Lung (tissue), 12 donors: Measurements from ENCODE around the gene LY6G5B. TPM values are rescaled to one million over a fixed set of nuclear protein-coding genes. Genes with fewer than 3 reads are reported as not detected.

Source experiments
- ATAC-seq: fragments of 200-7000 bp; cut with Tn5 transposase; one replicate; pipeline ENCODE4 v1.9.1; 2020; ENCODE audit warnings: moderate number of reproducible peaks; ENCODE audit not compliant: insufficient read depth, low FRiP score
- DNase-seq, 3 donors: peaks; one replicate each; pipeline ENCODE4 v3.0.0-alpha.2; 2013 to 2017
- H3K27ac ChIP-seq, 2 donors: one replicate each; pipeline ENCODE4 v1.5.1; 2013; ENCODE audit warnings: mild to moderate bottlenecking in 2 of 2, moderate library complexity in 2 of 2, control low read depth in 1 of 2, inconsistent platforms in 1 of 2, low read depth in 1 of 2, low read length in 1 of 2
- H3K27me3 ChIP-seq, 3 donors: one replicate each; pipeline ENCODE4 v1.5.1; 2013; ENCODE audit warnings: low read length in 2 of 3; ENCODE audit not compliant: control insufficient read depth in 3 of 3, insufficient read depth in 3 of 3
- H3K36me3 ChIP-seq, 4 donors: one replicate each; pipeline ENCODE4 v1.5.1; 2013; ENCODE audit warnings: low read length in 4 of 4, mild to moderate bottlenecking in 1 of 4, moderate library complexity in 1 of 4; ENCODE audit not compliant: control insufficient read depth in 4 of 4, insufficient read depth in 4 of 4
- H3K4me1 ChIP-seq, 5 donors: one replicate each; pipeline ENCODE4 v1.5.1; 2013; ENCODE audit warnings: low read length in 5 of 5, mild to moderate bottlenecking in 2 of 5, moderate library complexity in 1 of 5; ENCODE audit not compliant: control insufficient read depth in 5 of 5, insufficient read depth in 5 of 5
- H3K4me3 ChIP-seq: one replicate; pipeline ENCODE4 v1.5.1; 2013; ENCODE audit warnings: mild to moderate bottlenecking, control low read depth, moderate library complexity
- H3K9ac ChIP-seq, 2 donors: one replicate each; pipeline ENCODE4 v1.5.1; 2013; ENCODE audit warnings: low read length in 2 of 2, control low read depth in 1 of 2; ENCODE audit not compliant: insufficient read depth in 1 of 2
- H3K9me3 ChIP-seq, 4 donors: one replicate each; pipeline ENCODE4 v1.5.1; 2013; ENCODE audit warnings: low read length in 3 of 4, mild to moderate bottlenecking in 1 of 4, moderate library complexity in 1 of 4; ENCODE audit not compliant: control insufficient read depth in 4 of 4, insufficient read depth in 3 of 4
- WGBS, 2 donors: extraction: QIAGEN DNeasy Blood & Tissue Kit; methylation state at CpG; one replicate each; pipeline ENCODE4 v1.1.7; 2013; 5-methylcytosine and 5-hydroxymethylcytosine counted together
- polyA plus RNA-seq, 2 donors: library from polyadenylated mRNA; stranded (reverse); fragments of 200-250 nt; gene quantifications; one replicate each; pipeline ENCODE4 v1.2.1, GENCODE V29; 2013
- total RNA-seq, 2 donors: library from RNA; depleted of rRNA in 1 of 2; stranded (reverse); fragments of >200 nt in 1 of 2; gene quantifications; one replicate each; pipeline ENCODE4 v1.2.1, GENCODE V29; 2014 to 2021
- TF ChIP-seq, protein P1 (sequence below): IDR thresholded peaks from 2 replicates; pipeline ENCODE4 v1.5.1; 2012; ENCODE audit warnings: mild to moderate bottlenecking; ENCODE audit errors: control extremely low read depth, extremely low read depth
- donor health status: control.
- donor health status: control.
- donor health status: Bipolar disorder and iron deficiency.
- donor health status: healthy.
- donor health status: DM: yes; HTN: yes; CAD: no.

The LY6G5B gene
- total and polyA plus RNA-seq, 4 donors, result 5.7 to 13.7 (median 8.2) TPM

- Histone ChIP-seq H3K4me3 (peak within 1 kb of the TSS; percentile 26), H3K36me3 (no peaks in the 10 kb centered on the region), H3K9me3 (no peaks in the 10 kb centered on the region), H3K9ac (peak within 1 kb of the TSS; percentile 51 to 71), H3K27me3 (no peaks in the 10 kb centered on the region), H3K27ac (peak within 1 kb of the TSS in 1 of 2 donors; percentile 86), H3K4me1 (peaks cover 0 to 23% (median 4%) of the 10 kb centered on the region in 5 donors)
- TF ChIP-seq, protein P1, sequence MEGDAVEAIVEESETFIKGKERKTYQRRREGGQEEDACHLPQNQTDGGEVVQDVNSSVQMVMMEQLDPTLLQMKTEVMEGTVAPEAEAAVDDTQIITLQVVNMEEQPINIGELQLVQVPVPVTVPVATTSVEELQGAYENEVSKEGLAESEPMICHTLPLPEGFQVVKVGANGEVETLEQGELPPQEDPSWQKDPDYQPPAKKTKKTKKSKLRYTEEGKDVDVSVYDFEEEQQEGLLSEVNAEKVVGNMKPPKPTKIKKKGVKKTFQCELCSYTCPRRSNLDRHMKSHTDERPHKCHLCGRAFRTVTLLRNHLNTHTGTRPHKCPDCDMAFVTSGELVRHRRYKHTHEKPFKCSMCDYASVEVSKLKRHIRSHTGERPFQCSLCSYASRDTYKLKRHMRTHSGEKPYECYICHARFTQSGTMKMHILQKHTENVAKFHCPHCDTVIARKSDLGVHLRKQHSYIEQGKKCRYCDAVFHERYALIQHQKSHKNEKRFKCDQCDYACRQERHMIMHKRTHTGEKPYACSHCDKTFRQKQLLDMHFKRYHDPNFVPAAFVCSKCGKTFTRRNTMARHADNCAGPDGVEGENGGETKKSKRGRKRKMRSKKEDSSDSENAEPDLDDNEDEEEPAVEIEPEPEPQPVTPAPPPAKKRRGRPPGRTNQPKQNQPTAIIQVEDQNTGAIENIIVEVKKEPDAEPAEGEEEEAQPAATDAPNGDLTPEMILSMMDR, result peak; percentile 87
- ATAC-seq (peak; percentile 90), DNase-seq (peak; percentile 92 to 95 (median 93))
- 11 to 15% methylated on average over 17 of the region's 17 CpGs for WGBS, 2 donors
Observed at GRCh38 chr6:31680226-31681134, 10.7 kb downstream of the LY6G5B start, which contains the start of gene LY6G5C. TSS of gene LY6G5C (minus strand) at chr6:31681067. CDS start at chr6:31680373, 694 bp downstream.

- ATAC-seq, result peak; percentile 38
- Histone ChIP-seq H3K9ac (peak overlapping the region in 1 of 2 donors; percentile 71), H3K4me1 (peaks cover 0 to 23% (median 4%) of the 10 kb centered on the region in 5 donors), H3K27ac (peak overlapping the region in 1 of 2 donors; percentile 86), H3K27me3 (no peaks in the 10 kb centered on the region), H3K9me3 (no peaks in the 10 kb centered on the region), H3K36me3 (peaks cover 0 to under 1% (median under 1%) of the 10 kb centered on the region in 4 donors), H3K4me3 (peak overlapping the region; percentile 26)
- TF ChIP-seq, protein P1, result no peak
- DNase-seq, result peak; percentile 52 to 63 (median 58)
- WGBS, 2 donors, result 0 to 1% methylated on average over 40 of the region's 40 CpGs
Observed at GRCh38 chr6:31681135-31681671, 11.4 kb downstream of the LY6G5B start.

DNA sequence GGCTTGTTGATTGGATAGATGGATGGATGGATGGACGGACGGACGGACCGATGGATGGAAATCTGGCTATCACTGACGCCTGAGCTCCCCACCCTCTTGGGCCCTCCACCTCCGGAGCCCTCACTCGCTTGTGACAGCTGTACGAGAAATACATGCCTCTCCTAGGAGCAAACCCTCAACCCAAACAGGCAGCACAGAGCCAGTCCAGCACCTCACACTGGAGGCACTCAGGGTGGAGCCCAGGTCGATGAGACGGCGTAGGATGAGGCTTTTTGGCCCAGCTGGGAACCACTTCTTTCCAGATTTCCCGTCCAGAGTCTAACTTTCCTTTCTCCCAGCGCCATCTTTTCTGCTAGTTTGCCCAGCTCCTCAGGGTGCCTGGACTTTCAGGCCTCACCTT is 13.8 kb downstream of the LY6G5B start:
- peaks cover 0 to 23% (median 4%) of the 10 kb centered on the region in 5 donors for H3K4me1 ChIP-seq
- DNase-seq (peak in 2 of 3 donors; percentile 13 to 18), ATAC-seq (no peak)
- peak overlapping the region in 1 of 2 donors; percentile 28 for H3K9ac ChIP-seq
- no peaks in the 10 kb centered on the region for H3K9me3 ChIP-seq
- no peaks in the 10 kb centered on the region for H3K27me3 ChIP-seq
- TF ChIP-seq, protein P1, result no peak
- H3K4me3 ChIP-seq, result no peak overlapping the region
- WGBS, 2 donors, result 81 to 90% methylated on average over 13 of the region's 13 CpGs
- H3K27ac ChIP-seq, result no peak overlapping the region
- peaks cover 7 to 18% (median 13%) of the 10 kb centered on the region in 4 donors for H3K36me3 ChIP-seq
